ENCODE results near the gene PIK3R1.

DNA sequence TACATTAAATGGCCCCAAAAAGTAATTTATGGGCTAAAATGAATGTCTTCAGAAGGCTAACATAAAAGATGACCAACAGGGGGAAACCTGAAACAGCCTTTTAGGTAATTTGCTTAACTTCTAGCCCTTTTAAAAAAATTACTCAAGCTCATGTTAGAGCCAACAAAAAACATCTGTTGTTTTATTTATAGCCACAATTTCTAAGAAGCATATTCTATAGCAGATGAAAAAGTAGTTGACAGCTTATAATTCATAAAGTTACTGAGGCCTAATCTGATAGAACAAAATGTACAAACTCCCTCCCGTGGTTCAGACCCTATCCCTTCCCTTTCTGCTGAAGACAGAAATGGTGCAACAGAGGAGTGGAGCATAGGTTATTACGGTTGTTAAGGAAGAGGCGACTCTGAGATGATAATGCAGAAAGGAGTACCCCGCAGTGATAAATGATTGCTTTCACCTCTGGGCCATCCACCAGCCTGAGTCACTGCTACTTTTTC, 46.1 kb downstream of the PIK3R1 start:
- TF ChIP-seq, protein P1, sequence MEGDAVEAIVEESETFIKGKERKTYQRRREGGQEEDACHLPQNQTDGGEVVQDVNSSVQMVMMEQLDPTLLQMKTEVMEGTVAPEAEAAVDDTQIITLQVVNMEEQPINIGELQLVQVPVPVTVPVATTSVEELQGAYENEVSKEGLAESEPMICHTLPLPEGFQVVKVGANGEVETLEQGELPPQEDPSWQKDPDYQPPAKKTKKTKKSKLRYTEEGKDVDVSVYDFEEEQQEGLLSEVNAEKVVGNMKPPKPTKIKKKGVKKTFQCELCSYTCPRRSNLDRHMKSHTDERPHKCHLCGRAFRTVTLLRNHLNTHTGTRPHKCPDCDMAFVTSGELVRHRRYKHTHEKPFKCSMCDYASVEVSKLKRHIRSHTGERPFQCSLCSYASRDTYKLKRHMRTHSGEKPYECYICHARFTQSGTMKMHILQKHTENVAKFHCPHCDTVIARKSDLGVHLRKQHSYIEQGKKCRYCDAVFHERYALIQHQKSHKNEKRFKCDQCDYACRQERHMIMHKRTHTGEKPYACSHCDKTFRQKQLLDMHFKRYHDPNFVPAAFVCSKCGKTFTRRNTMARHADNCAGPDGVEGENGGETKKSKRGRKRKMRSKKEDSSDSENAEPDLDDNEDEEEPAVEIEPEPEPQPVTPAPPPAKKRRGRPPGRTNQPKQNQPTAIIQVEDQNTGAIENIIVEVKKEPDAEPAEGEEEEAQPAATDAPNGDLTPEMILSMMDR (IDR thresholded peaks at IDR 0.05 in 2 of 3, conservative IDR thresholded peaks at IDR 0.05 in 1 of 3; ENCODE audit: control insufficient read depth in 2 of 3, extremely low read depth in 1 of 3, insufficient read depth in 1 of 3, low read depth in 3 of 3, low read length in 3 of 3): peak in 2 of 3 experiments; percentile 9 to 26; a peak in 1 of 6 replicates
- TF ChIP-seq TAF1 (IDR thresholded peaks at IDR 0.05; ENCODE audit: borderline replicate concordance, low read depth, low read length) (no peak), NBN (IDR thresholded peaks at IDR 0.05) (no peak), FOS (IDR thresholded peaks at IDR 0.05; ENCODE audit: borderline replicate concordance, extremely low read depth, insufficient read length) (no peak), SP1 (IDR thresholded peaks at IDR 0.05; ENCODE audit: low read depth, low read length) (no peak), BRCA1 (IDR thresholded peaks at IDR 0.05; ENCODE audit: low read depth, low read length) (no peak), ZZZ3 (IDR thresholded peaks at IDR 0.05; ENCODE audit: control insufficient read depth, insufficient read length, low read depth) (no peak), POLR2AphosphoS5 (IDR thresholded peaks at IDR 0.05; ENCODE audit: low read length) (no peak), MYC (IDR thresholded peaks at IDR 0.05; ENCODE audit: insufficient read depth, insufficient read length, insufficient replicate concordance, low read length, severe bottlenecking) (no peak), CEBPB (IDR thresholded peaks at IDR 0.05; ENCODE audit: borderline replicate concordance in 1 of 2, low read depth in 2 of 2, low read length in 2 of 2) (no peak), RAD21 (IDR thresholded peaks at IDR 0.05; ENCODE audit: insufficient read depth, low read depth, low read length) (peak; percentile 59), JUNB (IDR thresholded peaks at IDR 0.05) (no peak), BHLHE40 (IDR thresholded peaks at IDR 0.05; ENCODE audit: borderline replicate concordance in 1 of 2, low read depth in 2 of 2, low read length in 1 of 2) (no peak), MTA2 (IDR thresholded peaks at IDR 0.05; ENCODE audit: low read depth) (no peak)

All from GM12878 (cell line).